NCI-H128 (cell line): ENCODE measurements around the gene GRIP2.

Source experiments
- DNase-seq: peaks from one replicate; lab custom pipeline; 2025; ENCODE audit not compliant: unreplicated experiment; lab: John Stamatoyannopoulos, UW

The GRIP2 gene

DNA sequence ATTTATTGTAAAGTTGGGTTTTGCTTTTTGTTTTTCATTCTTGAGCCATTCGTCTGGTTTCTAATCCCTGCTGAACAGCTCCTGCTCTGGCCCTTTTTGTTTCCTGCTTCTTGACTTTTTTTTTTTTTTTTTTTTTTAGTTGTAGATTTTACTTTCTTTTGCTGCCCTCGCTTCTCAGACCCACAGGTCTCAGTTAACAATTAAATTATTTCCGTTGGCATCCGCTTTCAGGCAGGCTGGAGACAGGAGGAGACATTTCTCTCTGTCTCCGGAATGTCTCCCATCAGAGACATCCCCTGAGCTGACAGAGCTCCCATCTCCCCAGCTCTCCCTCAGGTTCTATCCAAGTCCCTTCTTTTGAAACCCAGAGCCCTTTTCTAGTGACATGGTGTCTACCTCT, 69.1 kb downstream of the GRIP2 start:
- DNase-seq: no peak

- DNase-seq: no peak
Observed at GRCh38 chr3:14470461-14470860, 69.7 kb downstream of the GRIP2 start.

- no peak for DNase-seq
Observed at GRCh38 chr3:14468621-14468981, 71.5 kb downstream of the GRIP2 start.

GRCh38 chr3:14467814-14468620, 72.1 kb downstream of the GRIP2 start:
- DNase-seq: no peak

- DNase-seq: no peak
Observed at GRCh38 chr3:14466179-14466903, 73.8 kb downstream of the GRIP2 start.

DNA sequence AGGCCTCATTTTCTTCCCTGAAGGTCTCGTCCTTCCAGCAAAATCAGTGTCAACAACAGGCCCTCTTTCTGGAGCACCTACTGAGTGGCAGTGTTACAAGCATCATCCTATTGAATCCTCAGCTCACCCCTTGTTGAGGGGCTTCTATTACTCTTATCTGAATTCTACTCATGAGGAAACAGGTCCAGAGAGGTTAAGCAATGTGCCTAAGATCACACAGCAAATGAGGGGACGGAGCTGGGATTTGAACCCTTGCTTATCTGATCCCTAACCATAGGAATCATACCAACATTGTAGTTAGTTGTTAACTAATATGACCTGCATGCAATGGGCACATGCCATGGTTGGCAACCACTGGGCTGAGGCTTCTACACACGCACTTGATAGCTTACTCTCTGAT, 74.7 kb downstream of the GRIP2 start:
- DNase-seq: no peak

- DNase-seq: no peak
Observed at GRCh38 chr3:14464521-14464920, 75.6 kb downstream of the GRIP2 start.

GRCh38 chr3:14464141-14464465, 76.0 kb downstream of the GRIP2 start:
- DNase-seq: no peak

- DNase-seq: no peak
Observed at GRCh38 chr3:14463330-14464140, 76.6 kb downstream of the GRIP2 start.

GRCh38 chr3:14462738-14463137, 77.4 kb downstream of the GRIP2 start:
- DNase-seq: no peak

DNA sequence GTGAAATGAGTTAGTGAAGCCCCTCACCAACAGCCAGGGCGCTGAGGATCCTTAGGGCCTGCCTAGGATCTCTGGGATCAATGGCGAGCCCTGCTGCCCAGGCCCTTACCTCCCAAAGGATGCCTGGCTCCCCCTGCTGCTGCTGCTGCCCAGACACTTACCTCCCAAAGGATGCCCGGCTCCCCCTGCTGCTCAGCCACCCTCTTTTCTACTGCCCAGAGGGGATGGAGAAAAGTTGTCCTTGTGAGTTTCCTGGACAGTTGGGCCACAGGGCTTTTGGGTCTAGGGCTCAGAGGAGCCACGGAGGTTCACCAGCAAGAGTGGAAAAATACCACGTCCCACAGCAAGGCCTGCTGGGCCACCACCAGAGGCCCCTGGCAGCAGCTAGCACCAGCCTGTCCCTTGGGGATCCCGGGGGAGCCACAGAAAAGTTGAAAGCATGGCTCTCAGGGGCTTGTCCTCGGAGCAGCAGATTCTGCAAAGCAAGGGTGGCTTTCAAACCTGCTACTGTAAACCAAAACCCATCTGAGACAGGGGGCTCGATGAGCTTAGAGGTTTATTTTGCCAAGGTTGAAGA, 78.3 kb downstream of the GRIP2 start:
- no peak for DNase-seq

GRCh38 chr3:14461006-14461747, 79.0 kb downstream of the GRIP2 start:
- DNase-seq: no peak

DNA sequence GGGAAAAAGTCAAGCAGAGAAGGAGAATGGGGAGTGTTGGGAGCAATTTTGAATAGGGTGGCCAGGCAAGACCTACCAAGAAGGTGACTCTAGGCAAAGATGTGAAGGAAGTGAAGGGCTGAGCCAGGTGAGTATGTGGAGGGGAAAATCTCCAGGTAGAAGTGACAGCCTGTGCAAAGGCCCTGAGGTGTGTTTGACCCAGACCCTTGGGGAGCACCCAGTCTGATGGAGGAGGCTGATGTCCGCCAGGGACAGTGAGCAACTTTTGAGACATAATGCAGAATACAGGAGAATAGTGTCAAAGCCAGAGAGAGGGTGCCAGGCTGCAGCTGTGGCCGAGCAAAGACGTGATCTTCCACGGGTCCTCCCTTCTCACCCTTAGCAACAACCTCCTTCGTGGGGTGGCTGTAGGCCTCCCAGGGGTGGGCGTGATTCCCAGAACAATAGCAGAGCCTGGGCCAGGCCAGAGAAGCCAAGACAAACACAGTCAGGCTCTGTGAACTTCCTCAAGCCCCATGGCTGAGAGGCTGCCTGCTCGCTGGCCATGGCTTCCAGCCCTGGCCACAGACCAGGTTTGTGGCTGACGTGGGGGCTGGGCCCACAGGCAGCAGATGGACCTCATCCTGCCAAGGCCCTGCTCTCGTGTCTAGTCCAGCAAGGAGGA, 79.7 kb downstream of the GRIP2 start:
- no peak for DNase-seq

GRCh38 chr3:14459787-14460186, 80.4 kb downstream of the GRIP2 start:
- DNase-seq: no peak

- no peak for DNase-seq
Observed at GRCh38 chr3:14459384-14459783, 80.8 kb downstream of the GRIP2 start.

DNA sequence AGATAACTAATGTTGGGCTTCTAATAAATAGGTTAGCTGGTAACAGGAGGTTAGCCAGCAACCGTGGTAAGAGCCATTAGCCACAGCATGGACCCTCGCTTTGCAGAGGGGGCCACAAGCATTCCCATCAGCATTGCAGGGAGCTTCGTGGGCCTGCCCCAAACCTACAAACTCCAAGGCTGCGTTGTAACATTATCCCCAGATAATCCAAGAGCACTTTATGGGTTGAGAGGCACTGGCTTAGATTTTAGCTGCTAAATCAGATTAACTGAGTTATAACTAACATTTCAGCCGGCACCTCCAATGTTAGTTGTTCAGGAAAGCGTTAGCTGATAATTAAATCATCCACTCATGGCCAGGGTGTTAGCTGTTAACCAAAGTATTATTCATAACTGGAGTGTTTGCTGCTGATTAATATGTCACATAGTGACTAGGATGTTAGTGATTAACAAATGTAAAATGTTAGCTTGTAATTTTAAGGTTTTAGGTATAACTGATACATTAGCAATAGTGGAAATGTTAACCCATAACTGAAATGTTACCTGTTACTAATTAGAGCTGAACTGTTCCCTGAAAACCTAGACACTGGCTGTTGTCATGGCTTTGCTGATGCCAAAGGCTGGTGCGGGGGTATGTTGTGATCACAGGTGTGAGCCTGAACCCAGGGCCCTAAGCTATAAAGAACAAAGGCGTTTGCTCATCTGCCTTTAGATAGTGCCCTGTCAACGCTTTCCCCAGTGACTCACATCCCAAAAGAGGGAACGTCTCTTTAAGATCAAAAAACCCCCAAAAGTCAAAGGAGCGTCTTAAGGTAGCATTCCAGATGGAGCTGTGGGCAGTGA, 81.5 kb downstream of the GRIP2 start:
- no peak for DNase-seq

DNA sequence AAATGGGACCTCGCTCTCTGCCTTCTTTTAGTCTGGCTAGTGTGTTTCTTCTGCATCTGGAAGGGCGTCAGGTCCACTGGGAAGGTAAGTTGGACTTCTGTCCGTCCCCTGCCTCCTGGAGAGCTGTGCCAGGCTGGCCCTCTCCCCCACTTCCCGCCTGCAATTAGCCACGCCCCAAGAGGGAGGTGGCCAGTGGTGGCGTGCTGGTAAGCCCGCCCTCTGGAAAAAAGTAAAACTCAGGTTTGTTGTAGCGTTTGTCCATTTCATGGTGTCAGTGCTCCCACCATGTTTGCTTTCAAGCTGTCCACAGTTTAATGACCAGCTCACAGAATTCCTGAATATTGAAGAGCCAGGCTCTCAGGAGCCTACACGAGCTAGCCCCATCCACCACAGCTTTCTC, 82.1 kb downstream of the GRIP2 start:
- no peak for DNase-seq

DNA sequence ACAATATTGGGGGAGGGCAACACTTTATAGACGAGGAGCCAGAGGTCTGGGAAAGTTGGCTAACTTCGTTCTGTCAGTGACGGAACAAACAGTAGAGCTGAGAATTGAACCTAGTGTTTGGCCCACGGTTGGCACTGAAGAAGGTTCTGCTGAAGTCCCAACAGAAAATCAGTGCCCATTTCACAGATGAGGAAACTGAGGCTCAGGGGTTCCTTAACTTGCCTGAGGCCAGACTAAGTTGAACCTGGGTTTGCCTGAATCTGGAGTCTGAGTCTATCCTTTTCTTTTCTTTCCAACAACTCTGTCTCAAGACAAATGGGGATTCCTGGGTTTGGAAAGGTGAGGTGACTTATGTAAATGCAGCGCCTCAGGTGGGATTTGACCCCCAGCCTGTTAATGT, 82.7 kb downstream of the GRIP2 start:
- DNase-seq: no peak

GRCh38 chr3:14456794-14457193, 83.3 kb downstream of the GRIP2 start:
- no peak for DNase-seq
